PC-3 (cell line): ENCODE data around the gene RARA. TPM values are rescaled to one million over a fixed set of nuclear protein-coding genes. Genes with fewer than 3 reads are reported as not detected.

Experiments
- ATAC-seq: fragments of 200-7000 bp; cut with Tn5 transposase; 2 replicates; pipeline ENCODE4 v1.9.1; 2020; ENCODE audit warnings: mild to moderate bottlenecking, moderate library complexity
- BruUV-seq: library from RNA; stranded (reverse); fragments of 400-500 nt; replicated peaks from 2 replicates; lab custom pipeline; 2021; lab: Mats Ljungman, UMichigan
- CTCF ChIA-PET: fragments of 300-600 bp; sonication (Branson Sonifier 250); formaldehyde crosslinking; loops from one replicate; lab custom pipeline; 2022; ENCODE audit warnings: antibody characterized with exemption; lab: Charles Lee
- POLR2A ChIA-PET: fragments of 300-600 bp; sonication (Branson Sonifier 250); formaldehyde crosslinking; loops from one replicate; lab custom pipeline; 2022; ENCODE audit warnings: antibody characterized with exemption; ENCODE audit not compliant: unreplicated experiment; lab: Charles Lee
- DNase-seq: peaks from one replicate; pipeline ENCODE4 v3.0.0-alpha.2; 2015
- H2AFZ ChIP-seq: fragments of 300-600 bp; sonication (generic); 2 replicates; pipeline ENCODE4 v1.6.0; 2016; ENCODE audit warnings: antibody characterized with exemption, low read length
- H3F3A ChIP-seq: fragments of 300-600 bp; sonication (generic); one replicate; pipeline ENCODE4 v1.6.0; 2017; ENCODE audit warnings: antibody characterized with exemption, low read length, control low read depth, mild to moderate bottlenecking; ENCODE audit not compliant: unreplicated experiment
- H3K27ac ChIP-seq: fragments of 300-600 bp; sonication (generic); 2 replicates; pipeline ENCODE4 v1.5.1; 2016; ENCODE audit warnings: mild to moderate bottlenecking, low read length
- H3K27me3 ChIP-seq: fragments of 300-600 bp; sonication (generic); 2 replicates; pipeline ENCODE4 v1.6.1; 2016; ENCODE audit warnings: low read length, mixed read lengths
- H3K36me3 ChIP-seq: fragments of 300-600 bp; sonication (generic); 2 replicates; pipeline ENCODE4 v1.6.1; 2016; ENCODE audit warnings: low read depth, mixed run types, low read length, mixed read lengths
- H3K4me1 ChIP-seq: fragments of 300-600 bp; sonication (generic); 2 replicates; pipeline ENCODE4 v1.5.1; 2016; ENCODE audit warnings: low read length; ENCODE audit not compliant: insufficient read depth
- H3K4me2 ChIP-seq: fragments of 300-600 bp; sonication (generic); 2 replicates; pipeline ENCODE4 v1.6.0; 2016; ENCODE audit warnings: low read length
- H3K4me3 ChIP-seq: fragments of 300-600 bp; sonication (generic); 2 replicates; pipeline ENCODE4 v1.5.1; 2016; ENCODE audit warnings: mild to moderate bottlenecking, low read length, mixed read lengths
- H3K79me2 ChIP-seq: fragments of 300-600 bp; sonication (generic); 2 replicates; pipeline ENCODE4 v1.6.1; 2017; ENCODE audit warnings: low read length, mixed read lengths
- H3K9ac ChIP-seq: fragments of 300-600 bp; sonication (generic); 2 replicates; pipeline ENCODE4 v1.6.0; 2016; ENCODE audit warnings: mild to moderate bottlenecking, low read length
- H3K9me2 ChIP-seq: fragments of 300-600 bp; sonication (generic); replicated peaks from 2 replicates; pipeline ENCODE4 v1.6.1; 2016; ENCODE audit warnings: mixed run types, low read length, mixed read lengths
- H3K9me3 ChIP-seq: fragments of 300-600 bp; sonication (generic); 2 replicates; pipeline ENCODE4 v1.6.1; 2016; ENCODE audit warnings: low read length, mixed read lengths
- H4K20me1 ChIP-seq: fragments of 300-600 bp; sonication (generic); 2 replicates; pipeline ENCODE4 v1.6.1; 2016; ENCODE audit warnings: low read length, mixed read lengths
- CTCF ChIP-seq: fragments of 300-600 bp; sonication (generic); conservative IDR thresholded peaks from 2 replicates; pipeline ENCODE4 v1.5.1; 2017; ENCODE audit warnings: antibody characterized with exemption, low read depth, mild to moderate bottlenecking, low read length
- EZH2 ChIP-seq: fragments of 300-600 bp; sonication (generic); IDR thresholded peaks from one replicate; pipeline ENCODE4 v1.6.1; 2017; ENCODE audit warnings: antibody characterized with exemption, mild to moderate bottlenecking, low read length; ENCODE audit not compliant: unreplicated experiment
- EZH2phosphoT487 ChIP-seq: fragments of 300-600 bp; sonication (generic); IDR thresholded peaks from 2 replicates; pipeline ENCODE4 v1.6.1; 2018; ENCODE audit warnings: mild to moderate bottlenecking, antibody characterized with exemption, low read length, borderline replicate concordance
- intact Hi-C: fragments of 100-400 bp; cut with micrococcal nuclease; formaldehyde crosslinking; loops from 2 replicates; pipeline ENCODE4 v1.9.0; 2023
- total RNA-seq: library from RNA; depleted of rRNA; stranded (reverse); fragments of >200 nt; gene quantifications from 2 replicates; pipeline ENCODE4 v1.2.3, GENCODE V29; 2014; rRNA removed

The RARA gene
- total RNA-seq, 1 experiment from 2014 or later = 19.6 TPM

GRCh38 chr17:40402668-40403067 lies 93.7 kb downstream of the RARA start:
- Histone ChIP-seq H2AFZ (no peak overlapping the region), H3K36me3 (peaks cover 77% of the 10 kb centered on the region), H3K4me1 (no peaks in the 10 kb centered on the region), H3K4me2 (no peak overlapping the region), H3K9me3 (no peaks in the 10 kb centered on the region), H3K27me3 (no peaks in the 10 kb centered on the region), H3K9me2 (no peaks in the 10 kb centered on the region), H3K27ac (no peak overlapping the region), H3K79me2 (no peaks in the 10 kb centered on the region), H3F3A (peaks cover 9% of the 10 kb centered on the region), H3K9ac (no peak overlapping the region), H3K4me3 (no peak overlapping the region), H4K20me1 (0 out of 2 replicates have a peak, but pooled peaks cover 5% of the 10 kb centered on the region)
- intact Hi-C loops = no loop called here
- ATAC-seq = no peak
- CTCF ChIA-PET = no interaction called here
- DNase-seq = no peak
- TF ChIP-seq CTCF (no peak), EZH2phosphoT487 (no peak), EZH2 (no peak)
- no TSS peak for BruUV-seq
- POLR2A ChIA-PET = no interaction called here

GRCh38 chr17:40404003-40404402 lies 95.0 kb downstream of the RARA start:
- H4K20me1 ChIP-seq = no peaks in the 10 kb centered on the region
- no peaks in the 10 kb centered on the region for H3K27me3 ChIP-seq
- H3K9me3 ChIP-seq = no peaks in the 10 kb centered on the region
- BruUV-seq = no TSS peak
- no peak overlapping the region for H3K4me3 ChIP-seq
- no peaks in the 10 kb centered on the region for H3K79me2 ChIP-seq
- H3F3A ChIP-seq = peaks cover 4% of the 10 kb centered on the region
- DNase-seq (no peak), ATAC-seq (no peak)
- POLR2A ChIA-PET = no interaction called here
- no peaks in the 10 kb centered on the region for H3K9me2 ChIP-seq
- H2AFZ ChIP-seq = no peak overlapping the region
- H3K4me2 ChIP-seq = no peak overlapping the region
- H3K9ac ChIP-seq = no peak overlapping the region
- TF ChIP-seq CTCF (no peak), EZH2 (no peak), EZH2phosphoT487 (no peak)
- no peak overlapping the region for H3K27ac ChIP-seq
- peaks cover 77% of the 10 kb centered on the region for H3K36me3 ChIP-seq
- CTCF ChIA-PET = no interaction called here
- intact Hi-C loops = no loop called here
- H3K4me1 ChIP-seq = no peaks in the 10 kb centered on the region

Other genes with a start within 250 kb of the RARA start
- 6.6 and 11.2 TPM in 2 replicates for gene THRA, start 246.2 kb upstream of the RARA start, total RNA-seq
- gene NR1D1, start 208.6 kb upstream of the RARA start, total RNA-seq = 7.1 and 9.2 TPM in 2 replicates
- gene MSL1, start 187.2 kb upstream of the RARA start, total RNA-seq = 22.2 and 38.1 TPM in 2 replicates
- gene CASC3, start 168.6 kb upstream of the RARA start, total RNA-seq = 27.3 and 39.2 TPM in 2 replicates
- 1.3 and 1.5 TPM in 2 replicates for gene RAPGEFL1, start 131.7 kb upstream of the RARA start, total RNA-seq
- gene WIPF2, start 89.9 kb upstream of the RARA start, total RNA-seq = 6.0 and 12.1 TPM in 2 replicates
- 48.9 and 58.3 TPM in 2 replicates for gene CDC6, start 21.3 kb upstream of the RARA start, total RNA-seq
- gene GJD3, start 55.6 kb downstream of the RARA start, total RNA-seq = not detected in 2 replicates
- gene TOP2A, start 108.7 kb downstream of the RARA start, total RNA-seq = 97.1 and 104 TPM in 2 replicates
- 164 and 297 TPM in 2 replicates for gene IGFBP4, start 134.3 kb downstream of the RARA start, total RNA-seq
- gene TNS4, start 192.4 kb downstream of the RARA start, total RNA-seq = 127 and 128 TPM in 2 replicates